ENCODE data around the gene SEMA4D.

SEMA4D gene

DNA sequence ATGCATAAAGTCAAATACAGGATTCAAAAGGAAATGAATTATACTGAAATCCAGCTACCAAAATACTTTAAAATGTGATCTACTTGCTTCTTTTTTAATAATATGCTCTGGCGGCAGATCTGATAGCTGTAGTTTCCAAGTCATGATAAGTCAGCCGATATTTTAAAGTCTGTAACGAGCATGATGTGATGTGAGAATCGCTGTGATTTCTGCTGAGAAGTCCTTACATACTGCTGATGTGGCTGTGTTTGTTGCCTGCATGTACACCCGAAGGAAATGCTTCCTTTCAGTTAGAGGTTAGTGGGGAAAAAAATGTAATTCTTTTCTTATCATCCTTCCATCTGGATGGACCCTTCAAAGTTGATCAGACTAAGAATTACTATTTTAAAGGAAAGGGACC, 4.8 kb upstream of the SEMA4D start:
- H3K4me3 ChIP-seq (ENCODE audit: low read depth, low read length), result no peak overlapping the region
- no peak for DNase-seq (ENCODE audit: low read depth)
- TF ChIP-seq, protein P1, sequence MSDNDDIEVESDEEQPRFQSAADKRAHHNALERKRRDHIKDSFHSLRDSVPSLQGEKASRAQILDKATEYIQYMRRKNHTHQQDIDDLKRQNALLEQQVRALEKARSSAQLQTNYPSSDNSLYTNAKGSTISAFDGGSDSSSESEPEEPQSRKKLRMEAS (IDR thresholded peaks at IDR 0.05; ENCODE audit: low read depth, low read length), result no peak
- TF ChIP-seq MYC (IDR thresholded peaks at IDR 0.05; ENCODE audit: low read depth, low read length) (no peak), POLR2A (IDR thresholded peaks at IDR 0.05; ENCODE audit: extremely low read depth, insufficient read length) (no peak)
- TF ChIP-seq, protein P2, sequence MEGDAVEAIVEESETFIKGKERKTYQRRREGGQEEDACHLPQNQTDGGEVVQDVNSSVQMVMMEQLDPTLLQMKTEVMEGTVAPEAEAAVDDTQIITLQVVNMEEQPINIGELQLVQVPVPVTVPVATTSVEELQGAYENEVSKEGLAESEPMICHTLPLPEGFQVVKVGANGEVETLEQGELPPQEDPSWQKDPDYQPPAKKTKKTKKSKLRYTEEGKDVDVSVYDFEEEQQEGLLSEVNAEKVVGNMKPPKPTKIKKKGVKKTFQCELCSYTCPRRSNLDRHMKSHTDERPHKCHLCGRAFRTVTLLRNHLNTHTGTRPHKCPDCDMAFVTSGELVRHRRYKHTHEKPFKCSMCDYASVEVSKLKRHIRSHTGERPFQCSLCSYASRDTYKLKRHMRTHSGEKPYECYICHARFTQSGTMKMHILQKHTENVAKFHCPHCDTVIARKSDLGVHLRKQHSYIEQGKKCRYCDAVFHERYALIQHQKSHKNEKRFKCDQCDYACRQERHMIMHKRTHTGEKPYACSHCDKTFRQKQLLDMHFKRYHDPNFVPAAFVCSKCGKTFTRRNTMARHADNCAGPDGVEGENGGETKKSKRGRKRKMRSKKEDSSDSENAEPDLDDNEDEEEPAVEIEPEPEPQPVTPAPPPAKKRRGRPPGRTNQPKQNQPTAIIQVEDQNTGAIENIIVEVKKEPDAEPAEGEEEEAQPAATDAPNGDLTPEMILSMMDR (IDR thresholded peaks at IDR 0.05; ENCODE audit: low read depth, low read length), result no peak

DNA sequence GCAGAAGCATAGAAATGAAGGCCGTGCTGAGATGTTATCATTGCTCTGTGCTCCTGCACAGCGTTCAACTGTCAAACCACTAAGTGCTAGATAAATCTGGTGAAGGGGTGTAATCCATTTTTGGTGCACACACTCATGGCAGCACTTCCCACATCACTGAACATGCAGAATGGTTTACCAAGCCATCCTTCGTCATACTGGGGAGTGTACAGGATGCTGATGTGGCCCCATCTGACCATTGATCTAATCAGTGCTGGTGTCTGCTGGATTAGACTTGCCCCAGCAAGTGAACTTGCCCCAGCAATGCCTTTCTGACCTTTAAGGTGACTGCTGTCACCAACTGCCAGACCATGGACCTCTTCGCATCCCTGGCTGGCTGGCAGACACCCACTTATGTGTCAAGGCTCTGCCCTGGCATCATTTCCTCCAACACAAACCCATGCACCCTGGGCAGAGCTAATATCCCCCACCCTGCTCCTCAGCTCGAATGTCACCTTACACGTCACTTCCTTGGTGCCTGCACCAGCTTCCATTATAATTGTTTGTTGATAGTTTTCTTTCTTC, 4.2 kb upstream of the SEMA4D start:
- TF ChIP-seq POLR2A (IDR thresholded peaks at IDR 0.05; ENCODE audit: extremely low read depth, insufficient read length) (no peak), MYC (IDR thresholded peaks at IDR 0.05; ENCODE audit: low read depth, low read length) (no peak)
- TF ChIP-seq, protein P1 (IDR thresholded peaks at IDR 0.05; ENCODE audit: low read depth, low read length), result no peak
- TF ChIP-seq, protein P2 (IDR thresholded peaks at IDR 0.05; ENCODE audit: low read depth, low read length), result no peak
- DNase-seq (ENCODE audit: low read depth), result peak; percentile 47
- H3K4me3 ChIP-seq (ENCODE audit: low read depth, low read length), result no peak overlapping the region

DNA sequence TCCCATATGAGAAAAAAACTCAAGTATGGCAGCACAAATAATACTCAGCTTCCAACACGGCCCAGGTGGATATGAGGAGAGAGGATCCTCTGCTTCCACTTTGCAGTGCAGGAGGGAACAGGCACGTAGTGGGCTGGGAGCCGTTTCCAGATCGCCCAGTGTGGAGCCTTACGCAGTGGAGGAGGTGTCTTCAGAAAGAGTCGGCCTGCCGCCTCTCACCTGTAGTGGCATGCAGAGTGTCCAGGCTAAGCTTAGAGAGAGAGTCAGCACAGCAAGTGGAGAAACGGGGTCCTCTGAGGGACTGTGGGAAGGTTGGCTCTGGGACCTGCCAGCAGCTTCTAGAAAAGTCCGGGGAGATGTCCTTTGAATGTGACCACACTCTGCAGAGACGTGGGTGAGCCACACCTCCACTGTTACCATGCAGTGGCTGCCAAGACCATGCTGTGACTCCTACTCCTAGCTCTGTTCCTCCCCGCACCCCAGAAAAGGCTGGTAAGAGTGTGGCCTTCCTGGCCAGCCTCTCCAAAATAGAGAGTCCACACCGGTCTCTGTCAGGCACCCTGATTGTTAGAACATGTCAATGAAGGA, 3.5 kb upstream of the SEMA4D start:
- TF ChIP-seq MYC (IDR thresholded peaks at IDR 0.05; ENCODE audit: low read depth, low read length) (no peak), POLR2A (IDR thresholded peaks at IDR 0.05; ENCODE audit: extremely low read depth, insufficient read length) (no peak)
- TF ChIP-seq, protein P2 (IDR thresholded peaks at IDR 0.05; ENCODE audit: low read depth, low read length), result no peak
- H3K4me3 ChIP-seq (ENCODE audit: low read depth, low read length), result no peak overlapping the region
- no peak for DNase-seq (ENCODE audit: low read depth)

DNA sequence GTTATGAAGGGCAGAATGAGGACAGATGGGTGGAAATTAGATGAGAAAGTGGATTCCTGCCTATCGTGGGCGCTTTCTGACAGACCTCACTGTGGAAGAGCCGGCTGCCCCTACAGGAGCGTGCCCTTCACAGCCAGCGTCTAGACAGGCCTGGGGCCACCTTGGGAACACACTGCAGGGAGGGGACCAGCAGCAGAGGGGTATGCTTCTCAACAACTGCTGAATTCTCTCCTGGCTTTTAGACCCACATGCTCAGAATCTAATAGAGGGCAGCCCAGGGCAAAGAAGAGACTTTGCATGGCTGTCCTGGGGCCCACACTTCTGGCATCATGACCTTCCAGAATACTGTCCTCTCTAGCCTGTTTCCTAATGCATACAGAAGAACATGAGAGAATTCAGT, 2.1 kb upstream of the SEMA4D start:
- no peak overlapping the region for H3K4me3 ChIP-seq (ENCODE audit: low read depth, low read length)
- no peak for DNase-seq (ENCODE audit: low read depth)
- no peak for TF ChIP-seq POLR2A (IDR thresholded peaks at IDR 0.05; ENCODE audit: extremely low read depth, insufficient read length)
- no peak for TF ChIP-seq MYC (IDR thresholded peaks at IDR 0.05; ENCODE audit: low read depth, low read length)

DNA sequence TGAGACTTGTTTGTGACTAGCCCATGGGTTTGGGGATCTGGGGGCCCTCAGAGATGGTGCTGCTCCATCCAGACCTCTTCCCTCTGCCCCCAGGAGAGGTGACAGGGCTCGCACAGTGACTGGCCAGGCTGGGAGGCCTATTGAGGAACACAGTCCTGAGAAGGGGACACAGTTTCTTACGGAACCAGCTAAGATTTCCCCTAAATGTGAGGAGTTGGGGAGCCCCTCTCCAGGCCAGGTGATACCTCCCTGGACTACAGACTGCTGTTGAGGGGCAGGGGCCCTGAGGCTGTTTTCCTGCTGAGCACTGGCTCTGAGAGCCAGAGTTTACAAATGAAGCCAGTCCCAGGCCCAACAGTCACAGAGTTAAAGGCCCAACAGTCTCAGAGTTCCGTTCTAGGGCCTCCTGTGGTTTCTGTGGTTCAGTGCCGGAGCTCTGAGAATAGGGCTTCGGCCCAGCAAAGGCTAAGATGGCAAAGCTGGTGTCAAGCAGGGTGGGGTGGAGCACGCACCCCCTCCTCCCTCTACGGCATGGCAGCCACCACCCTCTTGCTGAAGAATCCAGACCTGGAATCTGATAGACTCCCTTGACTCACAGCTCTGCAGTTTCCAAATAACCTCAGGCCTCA, 1.1 kb upstream of the SEMA4D start:
- TF ChIP-seq, protein P2 (IDR thresholded peaks at IDR 0.05; ENCODE audit: low read depth, low read length), result no peak
- TF ChIP-seq, protein P1 (IDR thresholded peaks at IDR 0.05; ENCODE audit: low read depth, low read length), result 0 out of 2 replicates have a peak, but pooled peaks have one; percentile 13
- DNase-seq (ENCODE audit: low read depth), result peak; percentile 87
- H3K4me3 ChIP-seq (ENCODE audit: low read depth, low read length), result peak overlapping the region; percentile 3

DNA sequence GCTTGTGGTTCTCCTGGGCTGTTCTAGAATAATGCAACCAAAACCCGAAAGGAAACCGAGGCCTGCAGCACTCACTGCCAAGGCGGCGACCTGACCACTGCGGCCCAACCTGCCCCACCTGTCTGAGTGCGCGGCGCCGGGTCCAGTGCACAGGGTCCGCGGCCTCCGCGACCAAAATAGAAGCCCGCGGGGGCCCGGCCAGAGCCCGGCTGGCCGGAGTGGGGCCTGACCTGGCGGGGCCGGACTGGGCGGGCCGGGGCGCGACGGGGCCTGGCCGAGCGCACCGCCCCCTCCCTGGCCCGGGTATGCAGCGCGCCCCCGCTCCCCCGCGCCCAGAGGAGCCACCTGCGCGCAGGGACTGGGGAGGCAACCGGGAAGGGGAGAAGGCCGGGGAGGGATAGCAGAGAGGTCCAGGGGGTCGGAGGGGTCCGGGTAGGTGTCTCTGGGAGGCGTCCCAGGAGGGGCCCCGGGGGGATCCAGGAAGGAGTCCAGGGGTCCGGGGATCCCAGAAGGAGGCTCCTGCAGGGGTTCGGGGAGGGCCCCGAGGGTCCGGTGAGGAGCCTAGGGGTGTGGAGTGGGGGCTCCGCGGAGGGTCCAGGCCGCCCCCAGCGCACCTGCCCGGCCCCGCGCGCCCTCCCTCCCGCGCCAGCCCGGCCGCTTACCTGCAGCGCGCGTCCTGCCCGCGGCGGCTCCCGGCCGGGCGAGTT, 503 bp downstream of the SEMA4D start:
- no peak for TF ChIP-seq MYC (IDR thresholded peaks at IDR 0.05; ENCODE audit: low read depth, low read length)
- TF ChIP-seq, protein P2 (IDR thresholded peaks at IDR 0.05; ENCODE audit: low read depth, low read length), result no peak
- TF ChIP-seq, protein P1 (IDR thresholded peaks at IDR 0.05; ENCODE audit: low read depth, low read length), result no peak
- H3K4me3 ChIP-seq (ENCODE audit: low read depth, low read length), result peak overlapping the region; percentile 71
- DNase-seq (ENCODE audit: low read depth), result peak; percentile 23

Data from NB4 (cell line).